CD4-positive, alpha-beta T cell treated with Interferon alpha-2 for 1 hour (primary cell): ENCODE data around the gene ADARB2.
A peak's percentile ranks its signal among the peaks of the same experiment; 100 is the strongest.

Experiments used
- DNase-seq, 2 donors: peaks; one replicate each; pipeline ENCODE4 v3.0.0-alpha.2; 2020 to 2022

Gene ADARB2

DNA sequence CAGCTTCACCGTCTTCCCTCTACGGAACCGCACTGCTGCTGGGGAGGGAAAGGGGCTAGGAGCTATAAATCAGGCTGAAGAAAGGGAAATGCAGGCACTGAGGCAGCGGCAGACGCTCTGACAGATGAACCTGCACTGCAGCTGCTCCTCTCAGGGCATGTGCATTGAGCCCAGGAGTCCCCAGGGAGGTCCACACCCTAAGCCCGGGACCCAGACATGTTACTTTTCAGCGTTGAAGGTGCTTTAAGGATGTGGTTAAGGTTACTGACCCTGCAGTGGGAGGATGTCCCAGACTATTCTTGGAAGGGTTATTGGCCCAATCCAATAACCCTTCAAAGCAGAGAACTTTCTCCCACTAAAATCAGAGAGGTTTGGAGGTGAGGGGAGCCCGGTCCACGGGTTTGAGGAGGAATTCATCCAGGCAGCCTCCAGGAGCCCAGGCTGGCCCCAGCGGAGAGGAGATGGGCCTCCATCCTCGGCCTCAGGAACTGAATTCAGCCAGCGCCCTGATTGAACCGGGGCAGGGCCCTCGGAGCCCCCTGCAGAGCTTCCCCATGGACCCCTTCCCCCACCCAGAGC is 75.4 kb downstream of the ADARB2 start:
- peak in 1 of 2 donors; percentile 49 for DNase-seq

DNA sequence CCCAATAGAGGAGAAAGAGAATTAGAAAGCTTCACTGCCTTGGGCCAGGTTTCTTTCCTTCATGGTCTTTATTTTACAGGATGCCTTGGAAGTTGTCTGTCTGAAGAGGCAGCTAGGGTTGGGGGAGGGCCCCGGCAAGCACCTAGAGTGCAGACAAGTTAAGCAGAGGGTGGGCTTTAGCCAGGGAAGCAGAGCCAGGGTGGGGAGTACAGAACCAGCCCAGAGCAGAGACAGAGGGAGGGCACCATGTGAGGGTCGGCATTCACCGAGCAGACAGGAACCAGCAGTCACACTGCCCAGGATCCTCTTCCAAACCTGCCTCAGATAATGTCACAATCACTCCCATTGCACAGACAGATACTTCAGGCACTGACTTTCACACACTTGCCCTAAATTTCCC is 75.9 kb downstream of the ADARB2 start:
- no peak for DNase-seq

DNA sequence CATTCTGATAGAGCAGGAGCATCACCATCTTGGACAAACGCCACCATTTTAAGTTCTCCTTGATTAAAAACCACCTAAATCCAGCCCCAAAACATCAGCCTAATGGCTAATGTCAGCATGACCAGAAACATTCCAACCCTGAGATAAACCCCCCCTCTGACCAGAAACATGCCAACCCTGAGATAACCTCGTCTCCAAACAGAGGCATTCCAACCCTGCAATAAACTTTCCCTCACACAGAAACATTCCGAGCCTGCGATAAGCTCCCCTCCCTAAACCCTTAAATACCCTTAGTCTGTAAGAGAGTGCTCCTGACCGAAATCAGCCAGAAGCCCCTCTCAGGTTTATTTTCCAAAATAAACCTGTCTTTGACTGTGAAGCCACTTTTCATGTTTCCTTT is 76.5 kb downstream of the ADARB2 start:
- DNase-seq, result no peak

DNA sequence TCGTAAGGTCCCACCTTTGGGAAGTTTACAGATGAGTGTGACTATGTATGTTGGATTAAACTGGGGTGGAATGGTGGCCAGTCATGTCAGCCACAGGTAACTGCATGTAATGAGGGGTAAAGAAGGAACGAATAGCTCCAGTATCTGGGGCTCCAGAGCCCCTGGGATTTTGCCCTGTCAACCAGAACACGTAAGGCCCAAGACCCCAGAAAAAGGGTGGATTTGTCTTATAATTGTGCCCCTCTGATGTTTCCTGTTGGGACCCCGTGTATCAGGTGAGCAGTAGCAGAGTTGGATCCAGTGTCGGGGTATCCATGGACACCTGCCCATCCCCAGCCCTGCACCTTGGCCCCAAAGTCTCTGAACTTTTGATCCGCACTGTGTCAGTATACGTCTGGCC is 76.9 kb downstream of the ADARB2 start:
- DNase-seq, result no peak

DNA sequence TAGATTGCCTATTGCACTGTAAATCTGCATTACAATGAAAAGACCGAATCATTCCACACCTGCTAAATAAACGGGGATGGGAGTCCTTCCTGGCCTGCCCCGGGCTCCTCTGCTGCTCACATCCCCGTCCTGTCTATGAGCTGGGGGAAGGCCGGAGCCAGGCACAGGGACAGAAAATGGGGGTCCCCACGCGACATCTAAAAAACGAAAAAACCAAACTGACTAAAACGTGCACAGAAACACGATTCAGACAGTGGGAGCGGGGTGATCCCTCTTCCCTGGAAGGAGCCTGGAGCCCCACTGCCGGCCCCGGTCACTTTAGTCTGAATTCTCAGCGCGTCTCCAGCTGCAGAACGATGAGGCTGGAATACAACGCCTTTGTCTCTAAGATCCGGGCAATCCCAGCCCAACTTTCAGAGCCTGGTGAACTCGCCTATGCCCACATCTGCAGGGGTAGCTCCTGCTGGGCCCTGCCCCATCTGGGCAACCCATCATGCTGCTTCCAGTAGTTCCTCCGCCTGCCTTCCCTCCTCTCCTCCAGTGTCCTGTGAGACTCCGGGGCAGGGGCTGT is 78.0 kb downstream of the ADARB2 start:
- DNase-seq, result no peak

DNA sequence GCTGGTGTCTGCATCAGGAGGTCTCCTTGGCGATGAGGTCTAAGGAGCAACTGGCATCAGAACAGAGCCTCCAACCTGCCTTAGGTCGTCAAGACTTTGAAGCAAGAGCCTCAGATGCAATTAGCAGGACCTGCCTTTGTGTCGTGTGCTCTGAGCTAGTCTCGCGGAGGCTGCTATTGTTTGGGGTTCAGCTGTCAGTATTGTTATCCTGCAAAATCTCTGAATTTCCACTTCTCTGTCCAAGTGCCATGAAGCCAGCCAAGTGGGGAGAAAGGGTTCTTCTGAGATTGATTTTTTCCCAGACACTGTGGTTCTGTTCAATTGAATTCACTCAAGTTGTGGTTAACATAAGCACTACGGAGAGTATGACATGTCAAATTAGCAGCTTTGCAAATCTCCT is 78.7 kb downstream of the ADARB2 start:
- no peak for DNase-seq

DNA sequence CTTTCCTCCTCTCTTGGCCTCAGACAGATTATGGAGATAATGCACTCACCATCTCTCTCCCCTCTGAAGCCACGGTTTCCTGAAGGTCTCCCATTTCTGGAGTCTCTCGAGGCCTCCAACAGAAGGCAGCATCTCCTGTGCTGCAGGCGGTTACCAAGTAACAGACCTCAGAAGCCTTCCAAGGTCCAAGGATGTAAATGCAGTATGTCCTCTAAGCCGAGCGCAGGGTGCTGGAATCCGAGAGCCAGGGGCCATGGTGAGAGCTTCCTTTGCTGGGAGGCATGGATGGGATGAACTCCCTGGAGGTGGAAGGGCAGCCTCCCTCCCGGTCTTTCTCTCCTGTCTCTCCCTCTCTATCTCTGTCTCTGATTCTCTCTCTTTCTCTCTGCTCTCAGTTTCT is 79.8 kb downstream of the ADARB2 start:
- DNase-seq, result no peak

DNA sequence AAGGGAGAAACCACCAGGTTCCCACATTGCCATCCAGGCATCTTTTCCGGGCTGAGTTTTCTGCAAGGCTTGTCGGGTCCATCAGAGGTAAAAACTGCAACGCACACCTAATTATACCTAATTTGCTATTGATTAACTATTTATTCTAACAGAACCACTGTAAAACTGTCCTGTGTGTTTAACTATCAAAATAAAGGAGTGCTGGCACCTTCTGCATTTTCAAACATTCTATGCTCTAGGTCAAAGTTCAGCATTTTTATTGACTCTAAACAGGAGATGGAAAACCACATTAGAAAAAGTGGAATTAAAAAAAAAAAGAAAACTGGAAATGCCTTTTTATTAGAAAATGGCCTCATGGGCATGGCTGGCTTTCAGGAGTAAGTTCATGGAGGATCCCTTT is 82.0 kb downstream of the ADARB2 start:
- DNase-seq, result no peak

DNA sequence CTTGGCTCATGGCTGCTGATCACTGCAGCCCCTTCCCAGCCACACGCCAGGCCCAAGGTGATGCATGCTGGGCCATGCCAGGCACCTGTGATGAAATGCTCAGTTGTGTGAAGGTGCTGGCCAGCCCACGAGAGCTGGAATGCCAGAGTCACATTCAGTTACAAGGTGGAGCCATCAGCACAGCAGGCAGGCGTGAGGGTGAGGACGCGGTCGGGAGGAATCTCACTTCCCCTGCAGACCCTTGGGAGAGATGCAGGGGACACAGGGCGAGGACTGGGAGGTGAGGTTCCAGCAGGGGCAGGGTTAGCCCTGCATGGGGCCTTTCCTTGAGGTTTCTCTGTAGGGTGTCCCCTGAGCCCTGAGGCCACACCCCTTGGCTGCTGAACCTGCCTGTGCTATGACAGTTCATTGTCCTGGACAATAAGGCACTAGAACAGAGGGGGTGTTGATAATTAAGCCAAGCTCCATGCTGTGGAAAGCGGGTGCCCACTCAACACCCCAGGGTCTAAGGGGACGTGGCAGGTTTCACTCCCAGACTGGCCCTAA is 82.4 kb downstream of the ADARB2 start:
- no peak for DNase-seq

DNA sequence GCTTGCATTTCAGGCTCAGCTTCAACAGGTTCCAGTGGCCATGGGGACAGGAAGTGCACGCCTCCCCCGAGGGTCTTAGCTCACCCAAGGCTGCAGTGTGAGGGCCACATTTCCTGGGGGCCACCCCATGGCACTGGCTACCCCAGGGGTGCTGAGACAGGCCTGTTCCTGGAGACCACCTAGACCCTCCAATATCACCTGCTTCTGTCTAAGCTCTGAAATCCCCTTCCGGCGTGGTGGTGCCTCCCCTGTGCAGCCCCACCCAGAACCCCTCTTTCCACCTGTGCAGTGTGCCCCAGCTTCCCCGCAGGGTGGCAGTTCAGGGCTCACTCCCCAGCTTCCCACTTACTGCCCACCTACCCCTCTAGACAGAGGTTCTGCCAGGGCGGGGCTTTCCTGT is 83.1 kb downstream of the ADARB2 start:
- DNase-seq, result no peak

DNA sequence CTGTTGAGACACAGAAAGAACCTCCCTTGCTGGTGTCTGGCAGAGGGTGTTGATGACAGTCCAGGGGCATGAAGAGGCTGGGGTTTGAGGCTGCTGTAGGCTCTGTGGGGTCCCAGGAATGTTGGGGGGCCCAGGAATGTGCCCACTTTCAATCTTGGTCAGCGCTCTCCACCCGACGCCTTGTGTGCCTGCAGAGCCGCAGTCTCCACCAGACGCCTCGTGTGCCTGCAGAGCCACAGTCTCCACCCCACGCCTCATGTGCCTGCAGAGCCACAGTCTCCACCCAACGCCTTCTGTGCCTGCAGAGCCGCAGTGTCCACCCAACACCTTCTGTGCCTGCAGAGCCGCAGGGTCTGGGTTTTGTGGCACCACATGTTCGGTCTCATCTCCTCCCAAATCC is 84.0 kb downstream of the ADARB2 start:
- DNase-seq, result no peak

DNA sequence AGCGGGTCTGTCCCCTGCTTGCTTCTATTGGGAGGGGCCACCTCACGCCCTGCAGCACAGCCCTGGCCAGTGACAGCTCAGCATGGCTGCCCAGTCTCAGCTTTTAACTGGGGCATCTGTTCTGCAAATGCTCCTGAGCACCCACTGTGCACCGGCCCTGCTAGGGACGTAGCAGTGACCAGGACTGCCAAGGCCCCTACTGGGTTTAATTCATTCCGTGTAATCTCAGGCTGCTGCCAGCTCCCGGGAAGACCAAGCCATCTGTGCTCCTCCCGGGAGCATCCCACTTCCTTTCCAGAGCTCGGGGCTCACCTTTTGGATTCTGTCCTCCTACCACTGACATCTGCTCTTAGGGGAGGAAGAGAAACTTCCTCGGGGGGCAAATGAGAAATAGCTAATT is 85.2 kb downstream of the ADARB2 start:
- DNase-seq, result no peak

DNA sequence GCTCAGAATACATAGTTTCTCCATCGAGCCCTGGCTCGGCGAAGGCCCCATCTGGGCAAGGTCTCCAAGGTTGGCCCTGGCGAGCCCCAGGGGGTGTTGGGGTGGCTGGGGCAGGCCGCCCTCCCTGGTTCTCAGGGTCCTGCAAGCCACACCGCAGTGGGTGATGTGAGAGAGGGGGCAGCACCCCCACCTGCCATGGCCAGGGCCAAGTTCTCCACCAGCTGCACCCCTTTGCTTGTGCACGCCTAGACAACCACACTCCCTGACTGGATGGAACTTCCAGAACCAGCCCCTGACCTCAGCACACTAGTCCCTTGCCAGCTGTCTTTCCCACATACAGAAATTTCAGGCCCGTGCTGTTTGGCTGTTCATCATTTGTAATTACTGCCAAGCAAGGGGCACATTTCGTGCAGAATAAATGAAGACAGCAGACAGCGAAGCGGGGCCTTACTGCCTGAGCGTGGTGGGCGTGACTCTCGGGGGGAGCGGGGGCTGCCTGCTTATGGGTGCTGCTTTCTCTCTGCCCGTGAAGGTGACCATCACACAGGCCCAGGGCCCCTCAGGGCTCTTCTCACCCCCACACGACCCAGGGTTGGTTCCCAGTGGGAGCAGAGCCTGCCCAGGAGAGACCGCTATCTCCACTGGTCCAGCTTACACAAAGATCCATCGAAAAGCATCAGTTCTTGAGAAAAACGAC is 85.9 kb downstream of the ADARB2 start:
- no peak for DNase-seq

DNA sequence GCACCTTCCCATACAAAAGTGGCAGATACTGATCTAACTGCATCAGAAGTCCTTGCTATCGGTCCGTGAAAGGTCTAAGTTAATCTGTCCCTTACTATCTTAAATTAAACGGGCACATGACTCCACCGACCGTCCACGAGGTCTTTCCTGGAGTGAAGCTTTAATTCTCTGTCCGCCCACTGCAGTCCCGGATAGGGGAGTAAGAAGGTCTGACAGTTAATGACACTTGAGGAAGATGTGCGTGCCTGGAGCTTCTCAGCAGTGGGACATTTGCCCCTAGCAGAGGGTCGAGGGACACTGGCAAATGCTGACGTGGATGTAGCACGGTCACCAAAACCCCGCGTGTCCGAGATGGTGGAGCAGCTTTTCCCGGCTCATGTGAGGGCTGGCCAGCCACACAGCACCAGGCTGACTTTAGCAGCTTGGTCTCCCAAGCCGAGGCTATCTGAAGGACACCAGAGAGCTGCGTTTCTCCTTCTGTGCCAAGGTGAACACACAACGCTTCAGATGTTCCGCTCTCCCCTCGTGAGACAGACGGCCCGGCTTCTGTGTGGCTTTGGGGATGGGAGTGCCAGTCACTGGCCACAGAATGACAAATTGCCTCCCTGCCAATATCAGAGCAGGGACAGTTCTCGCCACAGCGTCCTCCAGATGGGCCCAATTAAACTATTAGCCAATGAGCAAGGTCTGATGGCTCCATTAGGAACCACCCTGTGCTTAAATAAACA is 86.6 kb downstream of the ADARB2 start:
- no peak for DNase-seq

DNA sequence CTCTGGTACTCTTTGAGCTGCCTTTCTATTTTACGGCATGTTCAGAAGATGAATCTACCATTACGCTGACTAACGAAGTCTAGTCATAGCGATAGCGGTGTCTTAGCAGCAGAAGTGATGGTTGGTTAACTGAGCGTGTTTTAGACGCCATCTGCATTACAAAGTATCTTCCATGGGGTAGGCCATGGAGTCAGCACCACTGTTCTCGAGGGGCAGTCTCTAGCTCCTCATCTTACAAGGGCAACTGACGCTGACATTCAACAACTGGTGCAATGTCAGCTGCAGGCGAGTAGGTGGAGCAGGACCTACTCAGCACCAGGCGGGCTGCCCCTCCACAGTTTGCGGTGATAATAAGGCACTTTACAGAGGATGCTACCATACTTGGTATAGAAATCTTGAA is 88.7 kb downstream of the ADARB2 start:
- DNase-seq, result no peak

DNA sequence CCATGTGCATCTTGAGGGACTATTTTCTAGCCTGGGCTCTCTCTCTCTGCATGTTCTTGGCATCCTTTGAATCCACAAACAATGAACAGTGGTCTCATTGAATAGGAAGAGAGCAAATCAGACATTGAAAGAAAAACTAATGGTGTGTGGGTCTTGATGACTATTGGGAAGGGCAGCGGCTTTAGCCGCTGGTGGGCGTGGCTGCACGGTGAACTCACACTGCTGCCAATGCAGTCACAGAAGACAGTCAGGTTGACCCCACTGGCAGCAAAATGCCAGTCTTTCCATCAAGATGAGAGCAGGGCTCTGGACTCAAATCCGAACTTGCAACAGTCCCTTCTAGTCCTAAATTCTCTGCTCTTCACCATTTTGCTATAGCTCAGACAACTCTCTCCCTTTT is 91.0 kb downstream of the ADARB2 start:
- DNase-seq, result no peak

DNA sequence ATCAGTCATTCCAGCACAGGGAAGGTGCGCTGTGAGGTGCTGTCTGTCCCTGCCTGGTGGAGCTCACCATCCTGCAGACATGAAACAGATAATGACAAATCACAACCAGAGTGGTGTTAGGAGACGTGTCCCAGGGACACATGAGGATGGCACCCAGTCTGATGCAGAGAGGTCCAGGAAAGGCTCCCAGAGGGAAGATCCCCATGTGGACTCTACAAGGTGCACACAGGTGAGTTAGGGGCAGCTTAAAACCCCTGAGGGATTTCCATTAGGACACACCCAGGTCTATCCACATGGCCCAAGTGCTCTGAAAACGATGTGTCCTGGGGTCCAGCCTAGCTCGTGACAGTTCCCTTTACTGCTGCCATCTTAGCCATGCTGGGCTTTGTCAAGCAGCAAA is 91.4 kb downstream of the ADARB2 start:
- no peak for DNase-seq

DNA sequence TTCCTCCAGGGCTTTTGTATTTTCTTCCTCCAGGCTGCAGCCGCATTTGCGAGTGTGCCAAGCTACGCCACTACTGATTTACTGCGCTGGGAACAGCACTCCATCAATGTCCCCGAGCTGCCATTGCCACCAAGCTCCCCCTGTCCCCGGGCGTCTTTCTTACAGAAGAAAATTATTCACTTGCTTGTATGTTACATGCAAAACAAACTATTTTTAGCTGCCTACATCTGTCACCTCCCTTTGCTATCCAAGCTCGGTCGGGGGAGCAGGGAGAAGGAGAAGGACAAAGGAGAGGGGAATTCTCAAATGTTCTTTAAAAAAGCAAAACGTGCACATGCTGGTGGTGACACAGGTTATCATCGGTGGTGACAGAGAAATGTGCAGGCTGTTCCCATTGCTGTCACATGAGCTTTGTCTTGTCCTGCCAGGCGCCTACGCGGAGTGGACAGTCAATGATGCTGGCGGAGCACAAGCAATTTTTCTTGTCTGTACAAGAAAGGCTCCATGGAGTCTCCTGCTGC is 93.1 kb downstream of the ADARB2 start:
- no peak for DNase-seq

DNA sequence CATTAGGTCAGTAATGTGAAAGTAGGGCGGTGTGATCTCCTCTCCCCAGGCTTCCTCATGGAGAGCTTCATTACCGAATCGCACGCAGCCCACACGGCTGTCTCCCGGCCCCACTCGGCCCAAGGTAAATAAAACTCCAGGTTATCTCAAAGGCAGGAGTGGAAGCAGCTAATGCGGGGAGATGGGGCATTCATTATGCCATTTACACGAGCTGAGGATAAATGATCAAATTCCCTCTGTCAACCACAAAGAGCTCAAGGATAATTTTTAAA is 93.5 kb downstream of the ADARB2 start:
- no peak for DNase-seq

DNA sequence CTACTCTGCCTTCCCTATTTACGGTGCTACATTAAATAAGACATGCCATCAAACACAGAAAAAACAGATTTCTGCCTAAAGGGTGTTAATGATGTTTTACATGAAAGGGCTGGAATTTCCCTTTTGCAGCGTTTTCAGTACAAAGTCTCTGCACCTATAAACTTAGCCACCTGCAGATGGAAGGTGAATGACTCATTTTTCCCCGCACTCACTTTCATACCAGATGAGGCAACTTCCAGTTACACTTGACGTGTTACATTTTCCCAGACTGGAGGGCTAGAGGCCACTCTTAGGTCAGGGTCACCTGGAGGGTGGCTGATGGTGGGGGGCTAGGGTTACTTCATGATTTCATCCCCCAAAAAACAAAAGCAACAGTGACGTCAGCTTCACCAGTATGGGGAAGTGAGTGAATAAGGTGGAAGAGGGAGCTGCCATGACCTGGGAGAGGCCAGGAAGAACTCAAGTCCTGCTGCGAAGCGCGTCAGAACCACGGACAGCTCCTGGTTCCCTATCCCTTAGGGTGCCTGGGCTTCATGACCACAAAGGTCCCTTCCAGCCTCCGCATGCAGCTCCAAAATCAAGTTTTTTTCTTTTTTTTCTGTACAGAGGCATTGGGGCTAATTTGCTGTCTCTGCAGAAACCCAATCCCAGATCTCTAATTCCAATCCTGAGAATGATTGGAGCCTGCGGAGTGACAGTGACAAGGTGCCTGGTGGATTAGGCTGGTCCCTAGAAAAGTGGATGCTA is 94.0 kb downstream of the ADARB2 start:
- no peak for DNase-seq

DNA sequence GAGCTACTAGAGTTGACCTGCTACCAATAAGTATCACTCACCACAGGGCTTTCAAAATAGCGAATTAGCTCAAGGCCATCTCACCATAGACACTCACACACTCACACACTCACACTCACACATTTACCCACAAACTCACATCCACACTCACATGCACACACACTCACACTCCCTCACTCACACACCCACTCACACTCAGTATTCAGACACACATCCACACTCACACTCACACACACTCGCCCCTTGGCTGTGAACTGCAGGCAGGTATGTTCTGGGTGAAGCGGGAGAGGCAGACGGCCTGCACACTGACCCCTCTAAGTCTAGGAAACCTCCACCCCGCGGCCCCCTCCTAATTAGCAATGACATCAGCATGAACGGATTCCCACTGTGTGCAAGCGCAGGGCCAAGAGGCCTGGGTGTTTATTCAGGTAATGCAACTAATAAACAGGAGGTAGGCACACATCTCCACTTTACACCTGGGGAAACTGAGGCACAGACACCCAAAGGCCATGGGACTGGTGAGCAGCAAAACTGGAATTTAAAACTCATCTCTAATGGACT is 94.6 kb downstream of the ADARB2 start:
- DNase-seq, result no peak

DNA sequence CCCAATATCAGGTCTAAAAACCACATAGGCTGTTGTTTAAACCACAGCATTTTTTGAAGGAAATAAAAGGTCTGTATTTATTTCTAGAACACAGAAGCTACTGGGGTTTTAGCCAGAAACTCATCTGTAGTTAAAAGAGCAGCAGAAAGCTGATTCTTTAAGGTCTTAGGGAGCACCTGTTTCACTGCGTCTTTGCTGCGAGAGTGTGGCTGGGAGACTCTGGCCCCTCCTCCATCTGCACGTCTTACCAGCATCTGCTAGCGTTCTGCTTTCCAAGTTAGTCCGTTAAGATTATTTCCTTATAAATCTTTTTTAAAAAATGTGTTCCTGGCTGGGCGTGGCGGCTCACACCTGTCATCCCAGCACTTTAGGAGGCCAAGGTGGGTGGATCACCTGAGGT is 95.9 kb downstream of the ADARB2 start:
- no peak for DNase-seq

DNA sequence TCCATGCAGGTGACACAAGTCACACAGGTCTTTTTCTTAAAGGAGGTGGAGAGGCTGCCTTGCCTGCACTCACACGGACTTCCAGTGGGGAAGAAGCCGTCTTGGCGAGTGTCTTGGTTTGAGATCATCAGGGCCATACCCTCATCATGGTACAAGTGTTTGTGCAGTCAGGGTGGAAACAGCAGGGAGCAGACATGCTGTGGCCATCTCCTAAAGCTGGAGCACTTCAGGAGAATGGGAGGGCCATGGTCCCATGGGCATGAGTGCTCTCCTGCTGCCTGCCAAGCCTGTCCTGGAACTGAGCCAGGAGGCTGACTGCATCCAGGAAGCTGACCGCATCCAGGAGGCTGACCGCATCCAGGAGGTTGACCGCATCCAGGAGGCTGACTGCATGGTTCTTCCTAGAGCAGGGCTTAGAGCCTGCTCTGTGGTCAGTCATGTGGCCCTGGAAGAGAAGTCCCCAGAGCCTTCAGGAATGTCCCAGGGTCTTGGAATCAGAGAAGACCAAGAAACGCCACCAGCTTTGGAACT is 98.4 kb downstream of the ADARB2 start:
- DNase-seq, result no peak
